Measurements from ENCODE around the gene TMEM218.

TMEM218 gene

GRCh38 chr11:125055107-125055715, 56.2 kb downstream of the TMEM218 start:
- DNase-seq (ENCODE audit: low read depth): no peak

GRCh38 chr11:125053167-125053566, 58.3 kb downstream of the TMEM218 start:
- no peak for DNase-seq (ENCODE audit: low read depth)

- DNase-seq (ENCODE audit: low read depth): no peak
Measured at GRCh38 chr11:125052047-125052446, 59.4 kb downstream of the TMEM218 start.

GRCh38 chr11:125049164-125049792, 62.1 kb downstream of the TMEM218 start:
- DNase-seq (ENCODE audit: low read depth): no peak

Measured in GM04503 (cell line).